Measurements from ENCODE around the gene STAB1. TPM values are rescaled to one million over a fixed set of nuclear protein-coding genes. Genes with fewer than 3 reads are reported as not detected.
A peak's percentile ranks its signal among the peaks of the same experiment; 100 is the strongest.

The STAB1 gene
- total RNA-seq, 6 donors from 2014 or later = 42.9 to 259 (median 125) TPM

GRCh38 chr3:52469001-52469400 is 26.1 kb upstream of the STAB1 start:
- H3K27ac ChIP-seq = peak overlapping the region in 2 of 4 donors; percentile 54 to 60
- H3K4me3 ChIP-seq = no peak overlapping the region
- DNase-seq (no peak), ATAC-seq (ENCODE audit: low FRiP score in 2 of 2) (no peak)
- H3K36me3 ChIP-seq = peaks cover 4 to 46% (median 30%) of the 10 kb centered on the region in 4 donors
- WGBS, 2 donors = 64 to 90% methylated on average over 4 to 5 of the region's 5 CpGs
- peaks cover 27 to 44% (median 30%) of the 10 kb centered on the region in 4 donors for H3K4me1 ChIP-seq
- no peaks in the 10 kb centered on the region for H3K27me3 ChIP-seq
- H3K9me3 ChIP-seq = no peaks in the 10 kb centered on the region
- TF ChIP-seq POLR2AphosphoS5 (IDR thresholded peaks at IDR 0.05) (no peak), EP300 (IDR thresholded peaks at IDR 0.05) (peak in 1 of 4 donors; percentile 22)

- Histone ChIP-seq H3K9me3 (no peaks in the 10 kb centered on the region), H3K27ac (peak overlapping the region in 3 of 4 donors; percentile 44 to 56 (median 47)), H3K4me3 (no peak overlapping the region), H3K27me3 (no peaks in the 10 kb centered on the region), H3K4me1 (peaks cover 33 to 51% (median 36%) of the 10 kb centered on the region in 4 donors), H3K36me3 (peaks cover 7 to 53% (median 43%) of the 10 kb centered on the region in 4 donors)
- 93 to 100% methylated on average over 2 to 4 of the region's 4 CpGs for WGBS, 2 donors
- no peak for ATAC-seq (ENCODE audit: low FRiP score in 2 of 2)
- TF ChIP-seq POLR2A (IDR thresholded peaks at IDR 0.05) (no peak), CTCF (IDR thresholded peaks at IDR 0.05) (no peak), POLR2AphosphoS5 (IDR thresholded peaks at IDR 0.05) (no peak), EP300 (IDR thresholded peaks at IDR 0.05) (no peak)
- no peak for DNase-seq
Measured at GRCh38 chr3:52470920-52471319, 24.2 kb upstream of the STAB1 start.

GRCh38 chr3:52471371-52472238 is 23.5 kb upstream of the STAB1 start:
- Histone ChIP-seq H3K36me3 (peaks cover 10 to 60% (median 49%) of the 10 kb centered on the region in 4 donors), H3K27me3 (no peaks in the 10 kb centered on the region), H3K9me3 (no peaks in the 10 kb centered on the region), H3K4me1 (peaks cover 31 to 52% (median 39%) of the 10 kb centered on the region in 4 donors), H3K4me3 (no peak overlapping the region), H3K27ac (peak overlapping the region in 3 of 4 donors; percentile 44 to 56 (median 47))
- TF ChIP-seq EP300 (IDR thresholded peaks at IDR 0.05) = no peak
- peak; percentile 60 to 83 (median 72) for TF ChIP-seq CTCF (IDR thresholded peaks at IDR 0.05)
- DNase-seq (peak; percentile 76 to 91), ATAC-seq (ENCODE audit: low FRiP score in 2 of 2) (peak; percentile 78 to 87)
- 40 to 47% methylated on average over 3 to 26 of the region's 26 CpGs for WGBS, 2 donors

GRCh38 chr3:52472239-52473000 is 22.7 kb upstream of the STAB1 start:
- no peak for TF ChIP-seq POLR2A (IDR thresholded peaks at IDR 0.05)
- TF ChIP-seq EP300 (IDR thresholded peaks at IDR 0.05) = no peak
- TF ChIP-seq CTCF (IDR thresholded peaks at IDR 0.05) = no peak
- TF ChIP-seq POLR2AphosphoS5 (IDR thresholded peaks at IDR 0.05) = no peak
- no peak for DNase-seq
- Histone ChIP-seq H3K36me3 (peaks cover 13 to 68% (median 56%) of the 10 kb centered on the region in 4 donors), H3K9me3 (no peaks in the 10 kb centered on the region), H3K27ac (peak overlapping the region in 1 of 4 donors; percentile 47), H3K4me1 (peaks cover 29 to 48% (median 37%) of the 10 kb centered on the region in 4 donors), H3K27me3 (no peaks in the 10 kb centered on the region), H3K4me3 (no peak overlapping the region)
- WGBS, 2 donors = 73 to 76% methylated on average over 12 to 14 of the region's 14 CpGs
- no peak for ATAC-seq (ENCODE audit: low FRiP score in 2 of 2)

- WGBS, 2 donors = 90 to 100% methylated on average over 3 to 5 of the region's 5 CpGs
- ATAC-seq (ENCODE audit: low FRiP score in 2 of 2) (no peak), DNase-seq (no peak)
- Histone ChIP-seq H3K4me3 (no peak overlapping the region), H3K27me3 (no peaks in the 10 kb centered on the region), H3K4me1 (peaks cover 29 to 43% (median 36%) of the 10 kb centered on the region in 4 donors), H3K9me3 (no peaks in the 10 kb centered on the region), H3K27ac (no peak overlapping the region), H3K36me3 (peaks cover 19 to 74% (median 62%) of the 10 kb centered on the region in 4 donors)
- no peak for TF ChIP-seq POLR2A (IDR thresholded peaks at IDR 0.05)
- no peak for TF ChIP-seq CTCF (IDR thresholded peaks at IDR 0.05)
- no peak for TF ChIP-seq EP300 (IDR thresholded peaks at IDR 0.05)
- no peak for TF ChIP-seq POLR2AphosphoS5 (IDR thresholded peaks at IDR 0.05)
Measured at GRCh38 chr3:52473026-52473425, 22.1 kb upstream of the STAB1 start.
